Smooth muscle cell (in vitro differentiated cells): ENCODE data around the gene TMEM245. TPM values are rescaled to one million over a fixed set of nuclear protein-coding genes. Genes with fewer than 3 reads are reported as not detected.
A peak's percentile ranks its signal among the peaks of the same experiment; 100 is the strongest.

Source experiments
- DNase-seq: peaks from one replicate; lab custom pipeline; 2025; ENCODE audit not compliant: unreplicated experiment; lab: John Stamatoyannopoulos, UW
- H2AFZ ChIP-seq: fragments of 200-600 bp; sonication (generic); 2 replicates; pipeline ENCODE4 v1.6.0; 2016; ENCODE audit warnings: antibody characterized with exemption, low read depth, mild to moderate bottlenecking
- H3F3A ChIP-seq: fragments of 200-600 bp; sonication (generic); 2 replicates; pipeline ENCODE4 v1.6.0; 2017; ENCODE audit warnings: antibody characterized with exemption, low read depth
- H3K27ac ChIP-seq: fragments of 200-600 bp; sonication (generic); 2 replicates; pipeline ENCODE4 v1.5.1; 2016; ENCODE audit warnings: low read depth, mild to moderate bottlenecking
- H3K27me3 ChIP-seq: fragments of 200-600 bp; sonication (generic); 2 replicates; pipeline ENCODE4 v1.6.1; 2016; ENCODE audit warnings: low read depth, mild to moderate bottlenecking
- H3K36me3 ChIP-seq: fragments of 200-600 bp; sonication (generic); 2 replicates; pipeline ENCODE4 v1.5.1; 2016; ENCODE audit warnings: low read depth
- H3K4me1 ChIP-seq: fragments of 200-600 bp; sonication (generic); 2 replicates; pipeline ENCODE4 v1.5.1; 2016; ENCODE audit warnings: low read depth
- H3K4me2 ChIP-seq: fragments of 200-600 bp; sonication (generic); 2 replicates; pipeline ENCODE4 v1.6.0; 2016; ENCODE audit warnings: mild to moderate bottlenecking
- H3K4me3 ChIP-seq: fragments of 200-600 bp; sonication (generic); 2 replicates; pipeline ENCODE4 v1.5.1; 2016; ENCODE audit warnings: mild to moderate bottlenecking
- H3K79me2 ChIP-seq: fragments of 200-600 bp; sonication (generic); 2 replicates; pipeline ENCODE4 v1.6.0; 2016; ENCODE audit warnings: low read depth, mild to moderate bottlenecking
- H3K9ac ChIP-seq: fragments of 200-600 bp; sonication (generic); 2 replicates; pipeline ENCODE4 v1.6.0; 2016; ENCODE audit warnings: low read depth
- H3K9me3 ChIP-seq: fragments of 200-600 bp; sonication (generic); replicated peaks from 2 replicates; pipeline ENCODE4 v1.5.1; 2016; ENCODE audit warnings: low read depth
- H4K20me1 ChIP-seq: fragments of 200-600 bp; sonication (generic); 2 replicates; pipeline ENCODE4 v1.6.0; 2016; ENCODE audit warnings: low read depth
- WGBS: methylation state at CpG from one replicate; pipeline ENCODE4 v1.1.7; 2016; ENCODE audit warnings: low lambda C conversion rate; 5-methylcytosine and 5-hydroxymethylcytosine counted together
- polyA plus RNA-seq: library from polyadenylated mRNA; unstranded; fragments of >200 nt; fragmentation: Nextera tagmentation; extraction: Ambion mirVana; gene quantifications from 2 replicates; pipeline ENCODE4 v1.2.1, GENCODE V29; 2016
- total RNA-seq: library from RNA; depleted of rRNA; stranded (reverse); fragments of >200 nt; gene quantifications from 2 replicates; pipeline ENCODE4 v1.2.3, GENCODE V29; 2014
- TF ChIP-seq, protein P1 (sequence below): fragments of 200-600 bp; sonication (generic); IDR thresholded peaks from 2 replicates; pipeline ENCODE4 v1.5.1; 2017; ENCODE audit warnings: borderline replicate concordance, mild to moderate bottlenecking, antibody characterized with exemption; ENCODE audit not compliant: insufficient read depth, poor library complexity, severe bottlenecking

TMEM245 gene
- total and polyA plus RNA-seq, 2 experiments from 2014 or later: 16.3 to 39.7 TPM

DNA sequence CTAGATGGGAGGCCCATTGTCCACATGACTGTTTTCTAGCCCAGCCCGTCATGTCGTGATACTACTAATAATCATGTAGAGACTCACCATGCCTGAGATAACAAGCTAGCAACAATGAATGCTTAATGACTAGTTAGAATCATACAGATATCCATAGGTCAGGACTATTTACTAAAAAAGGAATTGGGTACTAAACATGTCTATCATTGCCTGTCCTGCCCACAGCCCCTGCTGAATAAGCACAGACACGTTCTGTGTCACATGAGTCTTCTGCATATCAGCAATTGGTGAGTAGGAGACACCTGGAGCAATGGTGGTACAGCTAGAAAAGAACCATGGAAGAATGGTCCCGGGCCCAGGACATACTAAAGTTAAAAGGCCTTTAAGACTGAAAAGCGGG, 29.3 kb upstream of the TMEM245 start:
- Histone ChIP-seq H3K9me3 (no peaks in the 10 kb centered on the region), H3K27me3 (peaks cover 11% of the 10 kb centered on the region), H3K9ac (no peak overlapping the region), H3F3A (no peaks in the 10 kb centered on the region), H3K27ac (no peak overlapping the region), H3K4me3 (no peak overlapping the region), H3K79me2 (no peaks in the 10 kb centered on the region), H2AFZ (no peak overlapping the region), H3K36me3 (no peaks in the 10 kb centered on the region), H3K4me1 (no peaks in the 10 kb centered on the region), H3K4me2 (no peak overlapping the region), H4K20me1 (no peaks in the 10 kb centered on the region)
- DNase-seq: no peak
- WGBS: 88% methylated on average over 5 of the region's 5 CpGs
- TF ChIP-seq, protein P1, sequence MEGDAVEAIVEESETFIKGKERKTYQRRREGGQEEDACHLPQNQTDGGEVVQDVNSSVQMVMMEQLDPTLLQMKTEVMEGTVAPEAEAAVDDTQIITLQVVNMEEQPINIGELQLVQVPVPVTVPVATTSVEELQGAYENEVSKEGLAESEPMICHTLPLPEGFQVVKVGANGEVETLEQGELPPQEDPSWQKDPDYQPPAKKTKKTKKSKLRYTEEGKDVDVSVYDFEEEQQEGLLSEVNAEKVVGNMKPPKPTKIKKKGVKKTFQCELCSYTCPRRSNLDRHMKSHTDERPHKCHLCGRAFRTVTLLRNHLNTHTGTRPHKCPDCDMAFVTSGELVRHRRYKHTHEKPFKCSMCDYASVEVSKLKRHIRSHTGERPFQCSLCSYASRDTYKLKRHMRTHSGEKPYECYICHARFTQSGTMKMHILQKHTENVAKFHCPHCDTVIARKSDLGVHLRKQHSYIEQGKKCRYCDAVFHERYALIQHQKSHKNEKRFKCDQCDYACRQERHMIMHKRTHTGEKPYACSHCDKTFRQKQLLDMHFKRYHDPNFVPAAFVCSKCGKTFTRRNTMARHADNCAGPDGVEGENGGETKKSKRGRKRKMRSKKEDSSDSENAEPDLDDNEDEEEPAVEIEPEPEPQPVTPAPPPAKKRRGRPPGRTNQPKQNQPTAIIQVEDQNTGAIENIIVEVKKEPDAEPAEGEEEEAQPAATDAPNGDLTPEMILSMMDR: no peak

- Histone ChIP-seq H3K9me3 (no peaks in the 10 kb centered on the region), H3F3A (no peaks in the 10 kb centered on the region), H3K36me3 (no peaks in the 10 kb centered on the region), H3K27me3 (peaks cover 11% of the 10 kb centered on the region), H3K27ac (no peak overlapping the region), H3K4me3 (no peak overlapping the region), H3K4me2 (no peak overlapping the region), H3K79me2 (no peaks in the 10 kb centered on the region), H3K4me1 (no peaks in the 10 kb centered on the region), H2AFZ (no peak overlapping the region), H3K9ac (no peak overlapping the region), H4K20me1 (no peaks in the 10 kb centered on the region)
- DNase-seq: no peak
- TF ChIP-seq, protein P1: no peak
- WGBS: 84% methylated on average over 6 of the region's 6 CpGs
Measured at GRCh38 chr9:109145051-109145450, 25.3 kb upstream of the TMEM245 start.

GRCh38 chr9:109143881-109144562, 24.3 kb upstream of the TMEM245 start:
- H3K9me3 ChIP-seq: no peaks in the 10 kb centered on the region
- H3K27ac ChIP-seq: no peak overlapping the region
- no peak overlapping the region for H3K4me2 ChIP-seq
- no peaks in the 10 kb centered on the region for H3K79me2 ChIP-seq
- TF ChIP-seq, protein P1: peak; percentile 13
- peaks cover 11% of the 10 kb centered on the region for H3K27me3 ChIP-seq
- peak overlapping the region; percentile 5 for H2AFZ ChIP-seq
- no peak overlapping the region for H3K4me3 ChIP-seq
- 74% methylated on average over 5 of the region's 5 CpGs for WGBS
- DNase-seq: no peak
- H3K36me3 ChIP-seq: no peaks in the 10 kb centered on the region
- no peaks in the 10 kb centered on the region for H3K4me1 ChIP-seq
- no peaks in the 10 kb centered on the region for H4K20me1 ChIP-seq
- no peak overlapping the region for H3K9ac ChIP-seq
- no peaks in the 10 kb centered on the region for H3F3A ChIP-seq

DNA sequence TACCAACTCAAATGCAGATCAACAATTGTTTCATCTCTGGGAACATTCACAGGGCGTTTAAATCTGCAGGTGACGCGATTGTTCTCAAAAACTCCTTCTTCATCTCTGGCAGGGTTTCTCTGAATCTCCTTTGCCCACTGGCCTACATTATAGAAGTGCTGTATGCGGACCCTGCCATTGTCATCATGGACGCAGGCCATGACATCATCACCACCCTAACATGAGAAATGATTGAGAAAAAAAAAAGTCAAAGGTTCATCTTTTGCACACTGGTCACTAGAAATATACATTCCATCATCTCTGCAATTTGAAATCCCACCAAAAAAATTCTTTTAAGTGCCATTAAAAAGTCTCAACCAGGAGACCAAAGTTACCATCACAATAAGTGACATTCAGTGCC, 21.6 kb upstream of the TMEM245 start:
- H3F3A ChIP-seq: no peaks in the 10 kb centered on the region
- no peak overlapping the region for H3K4me2 ChIP-seq
- H3K4me3 ChIP-seq: no peak overlapping the region
- no peak for DNase-seq
- no peaks in the 10 kb centered on the region for H3K4me1 ChIP-seq
- H3K79me2 ChIP-seq: no peaks in the 10 kb centered on the region
- no peaks in the 10 kb centered on the region for H3K9me3 ChIP-seq
- TF ChIP-seq, protein P1: no peak
- H2AFZ ChIP-seq: no peak overlapping the region
- no peaks in the 10 kb centered on the region for H3K27me3 ChIP-seq
- H4K20me1 ChIP-seq: no peaks in the 10 kb centered on the region
- H3K9ac ChIP-seq: no peak overlapping the region
- no peak overlapping the region for H3K27ac ChIP-seq
- 95% methylated on average over 5 of the region's 5 CpGs for WGBS
- no peaks in the 10 kb centered on the region for H3K36me3 ChIP-seq
